ENCODE results near the gene RNF144A. TPM values are rescaled to one million over a fixed set of nuclear protein-coding genes. Genes with fewer than 3 reads are reported as not detected.

RNF144A gene
- total RNA-seq, 1 experiment from 2014 or later = 13.6 TPM

DNA sequence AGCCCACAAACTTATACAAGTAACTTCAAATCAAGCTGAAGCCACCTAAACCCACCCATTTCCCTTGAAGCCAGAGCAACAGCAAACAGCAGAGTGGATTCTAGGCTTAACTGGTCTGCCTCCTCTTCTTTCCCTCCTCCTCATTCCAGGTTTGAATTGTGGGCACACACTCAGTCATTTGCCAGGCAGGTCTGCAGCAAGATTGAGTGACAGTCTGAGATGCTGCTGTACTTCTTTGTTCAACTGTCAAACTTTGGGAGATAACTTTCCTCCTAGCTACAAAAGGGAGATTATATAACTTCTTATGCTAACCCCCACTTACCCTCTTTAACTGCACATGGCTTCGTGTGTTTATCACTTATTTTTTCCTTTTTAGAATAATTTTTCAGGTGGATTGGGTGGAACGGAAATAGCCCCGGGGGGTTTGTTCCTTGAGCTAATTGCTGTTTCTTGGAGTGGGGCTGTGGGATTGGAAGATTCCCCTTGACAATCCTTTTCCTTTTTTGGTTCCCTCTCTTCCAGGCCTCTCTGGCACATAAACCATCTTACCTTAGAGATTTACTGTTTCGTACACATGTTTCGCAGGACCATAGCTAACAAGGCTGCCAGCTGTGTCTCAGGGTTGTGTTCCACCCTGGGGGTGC lies 55.0 kb downstream of the RNF144A start (continued):
- TF ChIP-seq, protein P1, sequence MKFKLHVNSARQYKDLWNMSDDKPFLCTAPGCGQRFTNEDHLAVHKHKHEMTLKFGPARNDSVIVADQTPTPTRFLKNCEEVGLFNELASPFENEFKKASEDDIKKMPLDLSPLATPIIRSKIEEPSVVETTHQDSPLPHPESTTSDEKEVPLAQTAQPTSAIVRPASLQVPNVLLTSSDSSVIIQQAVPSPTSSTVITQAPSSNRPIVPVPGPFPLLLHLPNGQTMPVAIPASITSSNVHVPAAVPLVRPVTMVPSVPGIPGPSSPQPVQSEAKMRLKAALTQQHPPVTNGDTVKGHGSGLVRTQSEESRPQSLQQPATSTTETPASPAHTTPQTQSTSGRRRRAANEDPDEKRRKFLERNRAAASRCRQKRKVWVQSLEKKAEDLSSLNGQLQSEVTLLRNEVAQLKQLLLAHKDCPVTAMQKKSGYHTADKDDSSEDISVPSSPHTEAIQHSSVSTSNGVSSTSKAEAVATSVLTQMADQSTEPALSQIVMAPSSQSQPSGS (CRISPR knock-in tag; IDR thresholded peaks at IDR 0.05; ENCODE audit: borderline replicate concordance, low read depth) = no peak

DNA sequence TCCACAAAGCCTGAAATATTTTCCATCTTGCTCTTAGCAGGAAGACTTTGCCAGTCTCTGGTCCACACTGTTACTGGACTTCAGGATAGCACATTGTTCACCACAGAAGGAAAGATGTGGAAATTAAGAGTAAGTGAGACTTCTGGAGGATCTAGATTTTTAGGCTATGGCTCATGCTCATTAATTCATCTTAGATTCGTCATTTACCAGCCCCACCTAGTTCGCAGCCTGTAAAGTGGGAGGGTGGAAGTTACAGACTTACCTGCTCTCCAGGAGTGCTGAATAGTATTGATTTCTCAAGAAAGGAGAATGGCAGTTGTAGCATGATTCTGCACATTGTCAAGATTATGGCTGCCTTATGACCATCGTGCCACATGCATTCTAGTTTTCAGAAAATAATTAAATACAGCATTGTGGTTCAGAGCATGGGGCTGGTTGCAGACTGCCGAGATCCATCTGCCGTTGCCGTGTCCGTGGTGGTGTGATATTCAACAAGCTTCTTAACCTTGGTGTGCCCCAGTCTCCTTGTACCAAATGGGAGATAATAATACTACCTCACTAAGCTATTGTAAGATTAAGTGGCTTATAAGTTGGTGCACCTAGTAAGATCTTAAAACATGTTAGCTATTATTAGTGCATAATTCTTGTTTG lies 56.8 kb downstream of the RNF144A start:
- H3K36me3 Mint-ChIP-seq = peaks cover 9% of the 10 kb centered on the region
- ATAC-seq = no peak
- no peak overlapping the region for H3K4me3 Mint-ChIP-seq

GRCh38 chr2:6975988-6976387 lies 58.8 kb downstream of the RNF144A start:
- ChIA-PET POLR2A (no interaction called here), CTCF (no interaction called here)
- Mint-ChIP-seq H3K27ac (no peak overlapping the region), H3K36me3 (peaks cover 22% of the 10 kb centered on the region), H3K27me3 (ENCODE audit: low read depth) (no peaks in the 10 kb centered on the region; the same call in 1 of the 2 replicates), H3K4me3 (no peak overlapping the region), H3K4me1 (no peaks in the 10 kb centered on the region), H3K9me3 (peaks cover 25% of the 10 kb centered on the region)
- no peak for ATAC-seq
- no peak for DNase-seq (ENCODE audit: low spot score)
- TF ChIP-seq ZNF138 (CRISPR knock-in tag; conservative IDR thresholded peaks at IDR 0.05) (no peak), ATF6 (CRISPR knock-in tag; IDR thresholded peaks at IDR 0.05) (no peak), RELA (CRISPR knock-in tag; IDR thresholded peaks at IDR 0.05; ENCODE audit: borderline replicate concordance) (no peak), ZNF416 (CRISPR knock-in tag; IDR thresholded peaks at IDR 0.05) (no peak), SP1 (CRISPR knock-in tag; conservative IDR thresholded peaks at IDR 0.05) (no peak), MXD4 (CRISPR knock-in tag; IDR thresholded peaks at IDR 0.05; ENCODE audit: borderline replicate concordance) (no peak), PREB (CRISPR knock-in tag; IDR thresholded peaks at IDR 0.05; ENCODE audit: borderline replicate concordance) (no peak), STAT6 (CRISPR knock-in tag; conservative IDR thresholded peaks at IDR 0.05; ENCODE audit: low read depth) (no peak), ZNF219 (CRISPR knock-in tag; IDR thresholded peaks at IDR 0.05; ENCODE audit: borderline replicate concordance) (no peak), JUN (CRISPR knock-in tag; IDR thresholded peaks at IDR 0.05) (no peak)

More for the DNA sequence above, 56.8 kb downstream of the RNF144A start:
- TF ChIP-seq ZNF121 (CRISPR knock-in tag; IDR thresholded peaks at IDR 0.05) = no peak
- TF ChIP-seq, protein P2, sequence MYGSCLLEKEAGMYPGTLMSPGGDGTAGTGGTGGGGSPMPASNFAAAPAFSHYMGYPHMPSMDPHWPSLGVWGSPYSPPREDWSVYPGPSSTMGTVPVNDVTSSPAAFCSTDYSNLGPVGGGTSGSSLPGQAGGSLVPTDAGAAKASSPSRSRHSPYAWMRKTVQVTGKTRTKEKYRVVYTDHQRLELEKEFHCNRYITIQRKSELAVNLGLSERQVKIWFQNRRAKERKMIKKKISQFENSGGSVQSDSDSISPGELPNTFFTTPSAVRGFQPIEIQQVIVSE (CRISPR knock-in tag; IDR thresholded peaks at IDR 0.05; ENCODE audit: borderline replicate concordance) = no peak
- TF ChIP-seq SOX15 (CRISPR knock-in tag; IDR thresholded peaks at IDR 0.05) = no peak
- TF ChIP-seq ARID4B (CRISPR knock-in tag; IDR thresholded peaks at IDR 0.05; ENCODE audit: borderline replicate concordance) = no peak
- Mint-ChIP-seq H3K27ac (no peak overlapping the region), H3K9me3 (peaks cover 8% of the 10 kb centered on the region), H3K27me3 (ENCODE audit: low read depth) (no peaks in the 10 kb centered on the region; the same call in 1 of the 2 replicates), H3K4me1 (no peaks in the 10 kb centered on the region)
- ChIA-PET POLR2A (no interaction called here), CTCF (no interaction called here)
- no peak for DNase-seq (ENCODE audit: low spot score)
